GM12878 (cell line): ENCODE data around the gene PIGN. TPM values are rescaled to one million over a fixed set of nuclear protein-coding genes. Genes with fewer than 3 reads are reported as not detected.

Experiments
- ATAC-seq: fragments of 200-7000 bp; cut with Tn5 transposase; 3 replicates; pipeline ENCODE4 v1.9.1; 2020; ENCODE audit warnings: mild to moderate bottlenecking, moderate library complexity
- BruUV-seq: library from RNA; stranded (reverse); fragments of 400-500 nt; replicated peaks from 2 replicates; lab custom pipeline; 2021; lab: Mats Ljungman, UMichigan
- CTCF ChIA-PET: fragments of 300-600 bp; sonication (Branson Sonifier 250); formaldehyde crosslinking; extraction: SDS; loops from one replicate; lab custom pipeline; 2021; ENCODE audit warnings: inconsistent platforms; lab: Yijun Ruan, JAX
- POLR2A ChIA-PET: fragments of 350-600 bp; formaldehyde crosslinking; extraction: SDS; loops from one replicate; lab custom pipeline; 2021; ENCODE audit warnings: inconsistent platforms; lab: Charles Lee
- RAD21 ChIA-PET: fragments of 300-600 bp; sonication (Branson Sonifier 250); formaldehyde crosslinking; loops from one replicate; lab custom pipeline; 2023; ENCODE audit warnings: antibody characterized with exemption; ENCODE audit not compliant: unreplicated experiment; lab: Charles Lee
- SMC1A ChIA-PET: fragments of 300-600 bp; sonication (Branson Sonifier 250); formaldehyde crosslinking; loops from one replicate; lab custom pipeline; 2023; ENCODE audit not compliant: unreplicated experiment, uncharacterized antibody; lab: Charles Lee
- DNase-seq: peaks from one replicate; pipeline ENCODE4 v3.0.0-alpha.2; 2011; ENCODE audit warnings: low read depth, low spot score
- FAIRE-seq: peaks from 3 replicates; lab custom pipeline; 2011; peaks lifted over from hg19 to GRCh38; lab: Jason Lieb, UNC
- H2AFZ ChIP-seq: 2 replicates; pipeline ENCODE4 v1.6.0; 2011; ENCODE audit warnings: low read depth, low read length, control low read depth; ENCODE audit not compliant: control insufficient read depth
- H3K27ac ChIP-seq: 2 replicates; pipeline ENCODE4 v1.5.1; 2011; ENCODE audit warnings: control low read depth; ENCODE audit not compliant: control insufficient read depth, insufficient read depth
- H3K27me3 ChIP-seq, 2 experiments: replicated peaks in 1 of 2; 2 replicates each; pipeline versions ENCODE4 v1.6.0 to v1.6.1; 2011; ENCODE audit warnings: low read length in 1 of 2; ENCODE audit not compliant: control insufficient read depth in 2 of 2, insufficient read depth in 2 of 2
- H3K36me3 ChIP-seq, 2 experiments: 2 replicates each; pipeline ENCODE4 v1.5.1; 2011; ENCODE audit warnings: low read length in 1 of 2; ENCODE audit not compliant: control insufficient read depth in 2 of 2, insufficient read depth in 2 of 2
- H3K4me1 ChIP-seq: 2 replicates; pipeline ENCODE4 v1.6.1; 2011; ENCODE audit warnings: mild to moderate bottlenecking, low read length, moderate library complexity, mixed read lengths; ENCODE audit not compliant: control insufficient read depth, insufficient read depth
- H3K4me2 ChIP-seq: 2 replicates; pipeline ENCODE4 v1.6.0; 2011; ENCODE audit warnings: control low read depth; ENCODE audit not compliant: control insufficient read depth, insufficient read depth
- H3K4me3 ChIP-seq: fragments of 200-600 bp; sonication (generic); 2 replicates; pipeline ENCODE4 v1.5.1; 2016
- H3K79me2 ChIP-seq: 2 replicates; pipeline ENCODE4 v1.6.0; 2011; ENCODE audit warnings: low read length; ENCODE audit not compliant: control insufficient read depth, insufficient read depth
- H3K9ac ChIP-seq: 2 replicates; pipeline ENCODE4 v1.8.0; 2011; ENCODE audit warnings: low read length, control low read depth, mixed read lengths; ENCODE audit not compliant: control insufficient read depth, insufficient read depth
- H3K9me3 ChIP-seq: replicated peaks from 3 replicates; pipeline ENCODE4 v1.5.1; 2011; ENCODE audit warnings: mild to moderate bottlenecking, low read length; ENCODE audit not compliant: control insufficient read depth, insufficient read depth
- H4K20me1 ChIP-seq: 2 replicates; pipeline ENCODE4 v1.6.0; 2011; ENCODE audit not compliant: control insufficient read depth, insufficient read depth
- CBFB ChIP-seq: IDR thresholded peaks from 2 replicates; pipeline ENCODE4 v1.6.1; 2016; ENCODE audit warnings: antibody characterized with exemption, low read depth
- CBX5 ChIP-seq: sonication (generic); IDR thresholded peaks from 2 replicates; pipeline ENCODE4 v1.6.1; 2016; ENCODE audit warnings: low read depth, moderate library complexity, mild to moderate bottlenecking, inconsistent platforms
- EGR1 ChIP-seq, 2 experiments: IDR thresholded peaks; 1 replicate in 1 of 2; 2 replicates in 1 of 2; pipeline ENCODE4 v1.6.1; 2011 to 2012; ENCODE audit warnings: low read depth in 2 of 2, low read length in 2 of 2, borderline replicate concordance in 1 of 2, mild to moderate bottlenecking in 1 of 2, moderate library complexity in 1 of 2
- HDAC2 ChIP-seq: fragments of 200-600 bp; sonication (generic); IDR thresholded peaks from 2 replicates; pipeline ENCODE4 v1.6.1; 2017
- NFYB ChIP-seq: IDR thresholded peaks from 2 replicates; pipeline ENCODE4 v1.6.1; 2011; ENCODE audit warnings: low read depth, mild to moderate bottlenecking, low read length, improper control_type of control experiment, moderate library complexity; ENCODE audit not compliant: insufficient read depth
- NR2F1 ChIP-seq: fragments of 450-650 bp; conservative IDR thresholded peaks from 2 replicates; pipeline ENCODE4 v1.6.1; 2017; ENCODE audit warnings: mild to moderate bottlenecking
- PML ChIP-seq: IDR thresholded peaks from 2 replicates; pipeline ENCODE4 v1.6.1; 2012; ENCODE audit warnings: low read length, inconsistent platforms
- RAD51 ChIP-seq: fragments of 450-650 bp; IDR thresholded peaks from 2 replicates; pipeline ENCODE4 v1.6.1; 2016; ENCODE audit warnings: moderate library complexity, mild to moderate bottlenecking, inconsistent platforms
- TCF12 ChIP-seq: IDR thresholded peaks from 2 replicates; pipeline ENCODE4 v1.6.1; 2011; ENCODE audit warnings: low read depth, mild to moderate bottlenecking, low read length
- WRNIP1 ChIP-seq: IDR thresholded peaks from 2 replicates; pipeline ENCODE4 v1.6.1; 2011; ENCODE audit warnings: low read depth, low read length, improper control_type of control experiment, borderline replicate concordance
- whole genome bisulfite sequencing: methylation state at CpG from one replicate; pipeline ENCODE4 v1.1.6; 2016; ENCODE audit warnings: low lambda C conversion rate; ENCODE audit not compliant: insufficient replicate concordance, insufficient coverage; ENCODE audit errors: missing lambda C conversion rate; 5-methylcytosine and 5-hydroxymethylcytosine counted together
- in situ Hi-C: fragments of 300-500 bp; cut with MboI; formaldehyde crosslinking; loops from 9 replicates; pipeline ENCODE4 v1.14.3; 2018; ENCODE audit warnings: mixed read lengths
- intact Hi-C: fragments of 100-400 bp; cut with micrococcal nuclease; formaldehyde crosslinking; loops from one replicate; pipeline ENCODE4 v1.14.2; 2022; ENCODE audit not compliant: unreplicated experiment
- polyA plus RNA-seq, 11 experiments: library from polyadenylated mRNA; depleted of rRNA in 4 of 11; unstranded in 6 of 11; stranded (reverse) in 5 of 11; fragments of >200 nt; fragmentation: Nextera tagmentation in 4 of 11; fragmentation: Illumina TruSeq in 1 of 11; extraction: Ambion mirVana in 4 of 11; extraction: Trizol in 1 of 11; gene quantifications; 1 replicate in 1 of 11; 2 replicates in 10 of 11; pipeline versions ENCODE4 v1.2.1 to v1.2.3, GENCODE V29; 2011 to 2016; ENCODE audit warnings: inconsistent platforms in 2 of 11, missing spikeins in 2 of 11, low read depth in 1 of 11
- total RNA-seq, 4 experiments: library from RNA; depleted of rRNA in 3 of 4; stranded (reverse); fragments of >200 nt in 3 of 4; fragmentation: Illumina TruSeq in 1 of 4; extraction: Trizol in 1 of 4; gene quantifications; 2 replicates each; pipeline versions ENCODE4 v1.2.1 to v1.2.3, GENCODE V29; 2013 to 2021
- TF ChIP-seq, protein P1 (sequence below): IDR thresholded peaks from 2 replicates; pipeline ENCODE4 v1.6.1; 2011; ENCODE audit warnings: borderline replicate concordance, low read depth, mild to moderate bottlenecking, moderate library complexity, mixed read lengths, low read length; ENCODE audit not compliant: insufficient read depth; ENCODE audit errors: extremely low read length
- TF ChIP-seq, protein P2 (sequence below): fragments of 450-650 bp; conservative IDR thresholded peaks from 2 replicates; pipeline ENCODE4 v1.6.1; 2017; ENCODE audit warnings: mild to moderate bottlenecking, moderate library complexity
- TF ChIP-seq, protein P3 (sequence below): fragments of 450-650 bp; IDR thresholded peaks from 2 replicates; pipeline ENCODE4 v1.6.1; 2017; ENCODE audit warnings: borderline replicate concordance

Gene PIGN
- total and polyA plus RNA-seq, 10 of the 15 experiments (the other 5 are each of a cell fraction or from before 2014, with no cell fraction given), result 6.9 to 25.4 (median 18.7) TPM

DNA sequence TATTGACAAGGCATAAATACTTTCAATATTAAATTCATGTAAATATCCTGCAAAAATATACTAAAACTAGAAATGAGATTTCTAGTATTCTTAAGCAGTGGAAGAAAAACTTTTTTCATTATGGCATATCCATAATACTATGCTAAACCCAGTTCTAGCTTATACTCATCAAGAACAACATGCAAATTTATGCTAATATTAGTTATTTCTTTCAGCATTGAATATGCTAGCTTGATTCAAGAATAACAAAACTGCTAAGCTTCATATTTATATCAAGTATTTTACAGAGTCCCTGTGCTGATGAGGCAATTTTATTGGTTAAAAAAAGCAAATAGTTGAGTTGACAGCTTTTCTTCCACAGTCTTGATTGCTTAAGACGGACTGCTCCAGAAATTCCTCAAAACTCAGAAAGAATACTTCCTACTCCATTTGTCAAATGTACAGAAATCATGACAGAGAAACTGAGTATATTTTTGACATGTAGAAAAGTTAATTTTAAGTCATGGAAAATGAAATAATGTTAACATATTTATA is 105.0 kb downstream of the PIGN start:
- SMC1A ChIA-PET, result interaction anchor here (1.1 to 1.9 kb wide), 2 partner anchors 29 to 129 kb away, joined by 3 to 4 read pairs; no protein-coding TSS in a partner anchor
- CTCF ChIA-PET, result no interaction called here
- no peak for DNase-seq
- ATAC-seq, result no peak
- Histone ChIP-seq H3K4me3 (no peak overlapping the region), H3K27me3 (no peaks in the 10 kb centered on the region), H3K79me2 (no peaks in the 10 kb centered on the region), H3K4me1 (no peaks in the 10 kb centered on the region), H3K36me3 (0 out of 4 replicates have a peak, but pooled peaks cover 0 to 3% of the 10 kb centered on the region in 2 experiments), H4K20me1 (no peaks in the 10 kb centered on the region), H3K27ac (no peak overlapping the region), H3K9me3 (no peaks in the 10 kb centered on the region), H3K9ac (no peak overlapping the region), H3K4me2 (no peak overlapping the region), H2AFZ (no peak overlapping the region)
- intact Hi-C loops, result no loop called here
- no TSS peak for BruUV-seq
- RAD21 ChIA-PET, result no interaction called here
- TF ChIP-seq TCF12 (no peak), CBFB (no peak), WRNIP1 (no peak), CBX5 (no peak), NR2F1 (no peak), RAD51 (no peak), EGR1 (IDR thresholded peaks at IDR 0.05; ENCODE audit: borderline replicate concordance in 1 of 2, low read depth in 2 of 2, low read length in 2 of 2) (no peak), PML (no peak), HDAC2 (no peak), NFYB (no peak)
- TF ChIP-seq, protein P1, sequence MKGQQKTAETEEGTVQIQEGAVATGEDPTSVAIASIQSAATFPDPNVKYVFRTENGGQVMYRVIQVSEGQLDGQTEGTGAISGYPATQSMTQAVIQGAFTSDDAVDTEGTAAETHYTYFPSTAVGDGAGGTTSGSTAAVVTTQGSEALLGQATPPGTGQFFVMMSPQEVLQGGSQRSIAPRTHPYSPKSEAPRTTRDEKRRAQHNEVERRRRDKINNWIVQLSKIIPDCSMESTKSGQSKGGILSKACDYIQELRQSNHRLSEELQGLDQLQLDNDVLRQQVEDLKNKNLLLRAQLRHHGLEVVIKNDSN, result no peak
- TF ChIP-seq, protein P2, sequence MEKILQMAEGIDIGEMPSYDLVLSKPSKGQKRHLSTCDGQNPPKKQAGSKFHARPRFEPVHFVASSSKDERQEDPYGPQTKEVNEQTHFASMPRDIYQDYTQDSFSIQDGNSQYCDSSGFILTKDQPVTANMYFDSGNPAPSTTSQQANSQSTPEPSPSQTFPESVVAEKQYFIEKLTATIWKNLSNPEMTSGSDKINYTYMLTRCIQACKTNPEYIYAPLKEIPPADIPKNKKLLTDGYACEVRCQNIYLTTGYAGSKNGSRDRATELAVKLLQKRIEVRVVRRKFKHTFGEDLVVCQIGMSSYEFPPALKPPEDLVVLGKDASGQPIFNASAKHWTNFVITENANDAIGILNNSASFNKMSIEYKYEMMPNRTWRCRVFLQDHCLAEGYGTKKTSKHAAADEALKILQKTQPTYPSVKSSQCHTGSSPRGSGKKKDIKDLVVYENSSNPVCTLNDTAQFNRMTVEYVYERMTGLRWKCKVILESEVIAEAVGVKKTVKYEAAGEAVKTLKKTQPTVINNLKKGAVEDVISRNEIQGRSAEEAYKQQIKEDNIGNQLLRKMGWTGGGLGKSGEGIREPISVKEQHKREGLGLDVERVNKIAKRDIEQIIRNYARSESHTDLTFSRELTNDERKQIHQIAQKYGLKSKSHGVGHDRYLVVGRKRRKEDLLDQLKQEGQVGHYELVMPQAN, result no peak
- TF ChIP-seq, protein P3, sequence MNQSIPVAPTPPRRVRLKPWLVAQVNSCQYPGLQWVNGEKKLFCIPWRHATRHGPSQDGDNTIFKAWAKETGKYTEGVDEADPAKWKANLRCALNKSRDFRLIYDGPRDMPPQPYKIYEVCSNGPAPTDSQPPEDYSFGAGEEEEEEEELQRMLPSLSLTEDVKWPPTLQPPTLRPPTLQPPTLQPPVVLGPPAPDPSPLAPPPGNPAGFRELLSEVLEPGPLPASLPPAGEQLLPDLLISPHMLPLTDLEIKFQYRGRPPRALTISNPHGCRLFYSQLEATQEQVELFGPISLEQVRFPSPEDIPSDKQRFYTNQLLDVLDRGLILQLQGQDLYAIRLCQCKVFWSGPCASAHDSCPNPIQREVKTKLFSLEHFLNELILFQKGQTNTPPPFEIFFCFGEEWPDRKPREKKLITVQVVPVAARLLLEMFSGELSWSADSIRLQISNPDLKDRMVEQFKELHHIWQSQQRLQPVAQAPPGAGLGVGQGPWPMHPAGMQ, result no peak
- in situ Hi-C loops, result no loop called here
- WGBS, result 100% methylated on average over 1 of the region's 1 CpG
- no peak for FAIRE-seq
- POLR2A ChIA-PET, result no interaction called here
